DOHH2 (cell line): Measurements from ENCODE around the gene CD96.

Experiments
- H3F3A ChIP-seq: fragments of 200-600 bp; sonication (generic), shearing (Covaris generic); 2 replicates; pipeline ENCODE4 v1.6.0; 2016; ENCODE audit warnings: antibody characterized with exemption, mild to moderate bottlenecking; ENCODE audit not compliant: control insufficient read depth, insufficient read depth
- H3K27ac ChIP-seq: fragments of 200-600 bp; sonication (generic); 2 replicates; pipeline ENCODE4 v1.5.1; 2014; ENCODE audit warnings: low read depth, mild to moderate bottlenecking, low read length, moderate library complexity
- H3K27me3 ChIP-seq: fragments of 200-600 bp; sonication (generic); 2 replicates; pipeline ENCODE4 v1.6.1; 2014; ENCODE audit warnings: mild to moderate bottlenecking, low read length, mixed read lengths; ENCODE audit not compliant: control insufficient read depth
- H3K36me3 ChIP-seq: fragments of 200-600 bp; sonication (generic); 2 replicates; pipeline ENCODE4 v1.6.1; 2014; ENCODE audit warnings: mild to moderate bottlenecking, low read length, moderate library complexity, mixed read lengths; ENCODE audit not compliant: control insufficient read depth
- H3K4me1 ChIP-seq: fragments of 200-600 bp; sonication (generic); 2 replicates; pipeline ENCODE4 v1.6.1; 2014; ENCODE audit warnings: mild to moderate bottlenecking, low read length, mixed read lengths; ENCODE audit not compliant: control insufficient read depth
- H3K4me2 ChIP-seq: fragments of 200-600 bp; sonication (generic); 2 replicates; pipeline ENCODE4 v1.6.0; 2014; ENCODE audit warnings: mild to moderate bottlenecking, low read length, moderate library complexity
- H3K4me3 ChIP-seq: fragments of 200-600 bp; sonication (generic); 2 replicates; pipeline ENCODE4 v1.5.1; 2014; ENCODE audit warnings: mild to moderate bottlenecking, low read length, mixed read lengths
- H3K79me2 ChIP-seq: fragments of 200-600 bp; sonication (generic); 2 replicates; pipeline ENCODE4 v1.6.1; 2014; ENCODE audit warnings: mild to moderate bottlenecking, low read length, mixed read lengths; ENCODE audit not compliant: control insufficient read depth
- H3K9me2 ChIP-seq: fragments of 200-600 bp; sonication (generic); replicated peaks from 2 replicates; pipeline ENCODE4 v1.6.1; 2014; ENCODE audit warnings: mild to moderate bottlenecking, low read length, mixed read lengths; ENCODE audit not compliant: control insufficient read depth
- H3K9me3 ChIP-seq: fragments of 200-600 bp; sonication (generic); 2 replicates; pipeline ENCODE4 v1.6.1; 2014; ENCODE audit warnings: antibody characterized with exemption, low read length, mixed read lengths; ENCODE audit not compliant: control insufficient read depth, insufficient read depth
- H4K20me1 ChIP-seq: fragments of 200-600 bp; sonication (generic); 2 replicates; pipeline ENCODE4 v1.6.0; 2014; ENCODE audit warnings: low read depth, mild to moderate bottlenecking, antibody characterized with exemption, low read length, moderate library complexity; ENCODE audit not compliant: control insufficient read depth, insufficient read depth
- CTCF ChIP-seq: fragments of 200-600 bp; sonication (generic); IDR thresholded peaks from one replicate; pipeline ENCODE4 v1.5.1; 2014; ENCODE audit warnings: antibody characterized with exemption, mild to moderate bottlenecking, low read depth, low read length; ENCODE audit not compliant: poor library complexity, severe bottlenecking
- EZH2phosphoT487 ChIP-seq: fragments of 200-600 bp; sonication (generic); IDR thresholded peaks from 2 replicates; pipeline ENCODE4 v1.6.1; 2017; ENCODE audit warnings: borderline replicate concordance, mild to moderate bottlenecking, antibody characterized with exemption, low read length, moderate library complexity, mixed read lengths

The CD96 gene

GRCh38 chr3:111593666-111594065 is 51.7 kb downstream of the CD96 start:
- Histone ChIP-seq H3K79me2 (no peaks in the 10 kb centered on the region), H3K4me2 (no peak overlapping the region), H3K9me2 (no peaks in the 10 kb centered on the region), H3K9me3 (no peaks in the 10 kb centered on the region), H3F3A (no peaks in the 10 kb centered on the region), H3K27ac (no peak overlapping the region), H3K36me3 (no peaks in the 10 kb centered on the region), H4K20me1 (no peaks in the 10 kb centered on the region), H3K4me1 (no peaks in the 10 kb centered on the region), H3K4me3 (no peak overlapping the region), H3K27me3 (no peaks in the 10 kb centered on the region; the same call in 1 of the 2 replicates)
- TF ChIP-seq CTCF (no peak), EZH2phosphoT487 (no peak)

- Histone ChIP-seq H3K27ac (no peak overlapping the region), H3K4me2 (no peak overlapping the region)
- TF ChIP-seq CTCF (no peak), EZH2phosphoT487 (no peak)
Observed at GRCh38 chr3:111594205-111594604, 52.2 kb downstream of the CD96 start.

GRCh38 chr3:111594781-111595180 is 52.8 kb downstream of the CD96 start:
- H3K4me1 ChIP-seq: no peaks in the 10 kb centered on the region
- no peak overlapping the region for H3K4me2 ChIP-seq
- H3K79me2 ChIP-seq: no peaks in the 10 kb centered on the region
- H3K9me3 ChIP-seq: no peaks in the 10 kb centered on the region
- no peaks in the 10 kb centered on the region; the same call in 1 of the 2 replicates for H3K27me3 ChIP-seq
- no peaks in the 10 kb centered on the region for H4K20me1 ChIP-seq
- H3K4me3 ChIP-seq: no peak overlapping the region
- no peak overlapping the region for H3K27ac ChIP-seq
- no peaks in the 10 kb centered on the region for H3F3A ChIP-seq
- TF ChIP-seq EZH2phosphoT487: no peak
- no peak for TF ChIP-seq CTCF
- no peaks in the 10 kb centered on the region for H3K9me2 ChIP-seq
- no peaks in the 10 kb centered on the region for H3K36me3 ChIP-seq

More at GRCh38 chr3:111594205-111594604, 52.2 kb downstream of the CD96 start:
- no peak overlapping the region for H3K4me3 ChIP-seq
- no peaks in the 10 kb centered on the region for H3K79me2 ChIP-seq
- no peaks in the 10 kb centered on the region for H3F3A ChIP-seq
- no peaks in the 10 kb centered on the region; the same call in 1 of the 2 replicates for H3K27me3 ChIP-seq
- no peaks in the 10 kb centered on the region for H3K9me2 ChIP-seq
- H3K36me3 ChIP-seq: no peaks in the 10 kb centered on the region
- no peaks in the 10 kb centered on the region for H4K20me1 ChIP-seq
- H3K4me1 ChIP-seq: no peaks in the 10 kb centered on the region
- H3K9me3 ChIP-seq: no peaks in the 10 kb centered on the region
